K562 (cell line): Measurements from ENCODE around the gene FKBP15. TPM values are rescaled to one million over a fixed set of nuclear protein-coding genes. Genes with fewer than 3 reads are reported as not detected.

Experiments
- ARID1B ChIP-seq: fragments of 450-650 bp; IDR thresholded peaks from 2 replicates; pipeline ENCODE4 v1.6.1; 2016; ENCODE audit warnings: antibody characterized with exemption, mild to moderate bottlenecking, inconsistent platforms
- ATF3 ChIP-seq, 2 experiments: fragments of 450-650 bp in 1 of 2; sonication (generic) in 1 of 2; formaldehyde crosslinking in 1 of 2; IDR thresholded peaks in 1 of 2; conservative IDR thresholded peaks in 1 of 2; 2 replicates each; pipeline versions ENCODE4 v1.6.1 to v1.8.1; 2016 to 2023; ENCODE audit warnings: mild to moderate bottlenecking in 2 of 2, moderate library complexity in 2 of 2, inconsistent platforms in 1 of 2, missing genetic modification reagents in 1 of 2
- ATF4 ChIP-seq: fragments of 450-650 bp; formaldehyde crosslinking; IDR thresholded peaks from 2 replicates; pipeline ENCODE4 v1.4.0; 2022; ENCODE audit warnings: mild to moderate bottlenecking, moderate library complexity
- BCL6 ChIP-seq: fragments of 250-450 bp; sonication (Bioruptor Pico); IDR thresholded peaks from 2 replicates; pipeline ENCODE4 v1.4.0; 2020
- CCAR2 ChIP-seq: fragments of 200-400 bp; formaldehyde crosslinking; IDR thresholded peaks from 2 replicates; pipeline ENCODE4 v1.6.1; 2017; ENCODE audit warnings: mild to moderate bottlenecking, low read depth, low read length
- CREB3 ChIP-seq: fragments of 450-650 bp; conservative IDR thresholded peaks from 2 replicates; pipeline ENCODE4 v1.6.1; 2016; ENCODE audit warnings: missing genetic modification characterization, low read depth, mild to moderate bottlenecking, missing compliant biosample characterization, moderate library complexity
- ERF ChIP-seq: fragments of 450-650 bp; formaldehyde crosslinking; IDR thresholded peaks from 2 replicates; pipeline ENCODE4 v1.4.0; 2020; ENCODE audit warnings: mild to moderate bottlenecking, mixed read lengths
- ETV6 ChIP-seq, 3 experiments: fragments of 150-350 bp in 1 of 3; sonication (generic) in 1 of 3; formaldehyde crosslinking in 1 of 3; IDR thresholded peaks; 2 replicates each; pipeline versions ENCODE4 v1.6.1 to v1.8.0; 2014 to 2022; ENCODE audit warnings: borderline replicate concordance in 2 of 3, low read depth in 2 of 3, antibody characterized with exemption in 1 of 3, low read length in 1 of 3, mild to moderate bottlenecking in 1 of 3, missing genetic modification reagents in 1 of 3
- HEY1 ChIP-seq: fragments of 250-450 bp; sonication (Bioruptor Pico); IDR thresholded peaks from 2 replicates; pipeline ENCODE4 v1.5.0; 2020; ENCODE audit warnings: mild to moderate bottlenecking, moderate library complexity, borderline replicate concordance
- KAT8 ChIP-seq: fragments of 450-650 bp; IDR thresholded peaks from 2 replicates; pipeline ENCODE4 v1.6.1; 2016; ENCODE audit warnings: low read depth, mild to moderate bottlenecking
- MAFF ChIP-seq: IDR thresholded peaks from 2 replicates; pipeline ENCODE4 v1.6.1; 2012; ENCODE audit warnings: low read length, improper control_type of control experiment
- NFRKB ChIP-seq: fragments of 450-650 bp; IDR thresholded peaks from 2 replicates; pipeline ENCODE4 v1.6.1; 2016; ENCODE audit warnings: low read depth
- NFXL1 ChIP-seq: fragments of 450-650 bp; formaldehyde crosslinking; IDR thresholded peaks from 2 replicates; pipeline ENCODE4 v1.4.0; 2021; ENCODE audit warnings: mild to moderate bottlenecking
- NONO ChIP-seq, 2 experiments: fragments of 200-400 bp in 1 of 2; fragments of 450-650 bp in 1 of 2; formaldehyde crosslinking in 1 of 2; IDR thresholded peaks; 2 replicates each; pipeline ENCODE4 v1.6.1; 2017; ENCODE audit warnings: low read depth in 2 of 2, mild to moderate bottlenecking in 2 of 2, moderate library complexity in 2 of 2, low read length in 1 of 2
- PHTF2 ChIP-seq: fragments of 250-450 bp; sonication (Bioruptor Pico); IDR thresholded peaks from 2 replicates; pipeline ENCODE4 v1.5.0; 2021; ENCODE audit warnings: mild to moderate bottlenecking
- RBM15 ChIP-seq: fragments of 200-400 bp; formaldehyde crosslinking; IDR thresholded peaks from 2 replicates; pipeline ENCODE4 v1.6.1; 2018; ENCODE audit warnings: mild to moderate bottlenecking, low read length, moderate library complexity; ENCODE audit not compliant: insufficient read depth
- RCOR1 ChIP-seq, 2 experiments: IDR thresholded peaks; 2 replicates each; pipeline ENCODE4 v1.6.1; 2012; ENCODE audit warnings: low read depth in 2 of 2, low read length in 2 of 2, borderline replicate concordance in 1 of 2, improper control_type of control experiment in 1 of 2
- ZBTB8A ChIP-seq: fragments of 450-650 bp; IDR thresholded peaks from 2 replicates; pipeline ENCODE4 v1.6.1; 2018; ENCODE audit warnings: mild to moderate bottlenecking, moderate library complexity; ENCODE audit not compliant: partially characterized antibody
- ZBTB9 ChIP-seq: fragments of 450-650 bp; formaldehyde crosslinking; IDR thresholded peaks from 2 replicates; pipeline ENCODE4 v1.4.0; 2020; ENCODE audit warnings: mild to moderate bottlenecking, moderate library complexity
- ZNF121 ChIP-seq: sonication (generic); formaldehyde crosslinking; conservative IDR thresholded peaks from 2 replicates; pipeline ENCODE4 v1.8.0; 2022; ENCODE audit warnings: missing genetic modification reagents
- ZNF512 ChIP-seq: IDR thresholded peaks from 2 replicates; pipeline ENCODE4 v1.6.1; 2016; ENCODE audit warnings: missing genetic modification characterization, missing compliant biosample characterization
- polyA plus RNA-seq, 8 experiments: library from polyadenylated mRNA; depleted of rRNA in 4 of 8; stranded (reverse) in 5 of 8; unstranded in 3 of 8; fragments of >200 nt; fragmentation: Nextera tagmentation in 2 of 8; fragmentation: Illumina TruSeq in 1 of 8; extraction: Ambion mirVana in 2 of 8; extraction: Trizol in 1 of 8; gene quantifications; 2 replicates each; pipeline versions ENCODE4 v1.2.1 to v1.2.3, GENCODE V29; 2011 to 2014; ENCODE audit warnings: inconsistent platforms in 1 of 8, missing spikeins in 1 of 8
- total RNA-seq, 7 experiments: library from RNA; depleted of rRNA in 6 of 7; stranded (reverse); fragments of >200 nt in 6 of 7; fragmentation: Illumina TruSeq in 2 of 7; extraction: Trizol in 2 of 7; gene quantifications; 2 replicates each; pipeline versions ENCODE4 v1.2.1 to v1.2.3, GENCODE V29; 2011 to 2021; ENCODE audit warnings: low replicate concordance in 1 of 7

Gene FKBP15
- total and polyA plus RNA-seq, 9 of the 15 experiments (the other 6 are each of a cell fraction or from before 2014, with no cell fraction given): 8.7 to 38.0 (median 18.9) TPM

- TF ChIP-seq ATF3 (IDR thresholded peaks at IDR 0.05): no peak
- no peak for TF ChIP-seq ATF3 (CRISPR knock-in tag; conservative IDR thresholded peaks at IDR 0.05)
- no peak for TF ChIP-seq CCAR2
- TF ChIP-seq NFXL1 (CRISPR knock-in tag): no peak
- no peak for TF ChIP-seq MAFF
- no peak for TF ChIP-seq ZNF512 (tag)
- no peak for TF ChIP-seq NFRKB
- TF ChIP-seq HEY1: no peak
- TF ChIP-seq NONO (IDR thresholded peaks at IDR 0.05; ENCODE audit: low read depth in 2 of 2, low read length in 1 of 2): peak; percentile 37 to 56; a peak in 1 of 4 replicates
- no peak for TF ChIP-seq RBM15
- no peak for TF ChIP-seq CREB3 (tag)
- no peak for TF ChIP-seq KAT8
- no peak for TF ChIP-seq ZBTB8A
- no peak for TF ChIP-seq ETV6 (IDR thresholded peaks at IDR 0.05; ENCODE audit: borderline replicate concordance in 1 of 2, low read depth in 2 of 2, low read length in 1 of 2)
- TF ChIP-seq ETV6 (CRISPR knock-in tag; IDR thresholded peaks at IDR 0.05; ENCODE audit: borderline replicate concordance): peak; percentile 90; the same call in 1 of the 2 replicates
- no peak for TF ChIP-seq ZNF121 (CRISPR knock-in tag)
- TF ChIP-seq ERF: no peak
- no peak for TF ChIP-seq RCOR1 (IDR thresholded peaks at IDR 0.05; ENCODE audit: borderline replicate concordance in 1 of 2, low read depth in 2 of 2, low read length in 2 of 2)
- no peak for TF ChIP-seq PHTF2 (CRISPR knock-in tag)
- TF ChIP-seq ATF4: no peak
- no peak for TF ChIP-seq ARID1B
- no peak for TF ChIP-seq BCL6
- TF ChIP-seq ZBTB9 (CRISPR knock-in tag): peak; percentile 49; the same call in 1 of the 2 replicates
Measured at GRCh38 chr9:113150670-113151611, 70.1 kb downstream of the FKBP15 start, which contains the start of gene SLC31A2 (continued).
